Keratinocyte (primary cell): ENCODE results near the gene DENND1C.

Experiments used
- EZH2 ChIP-seq: IDR thresholded peaks from one replicate; pipeline ENCODE4 v1.6.1; 2012; ENCODE audit warnings: inconsistent platforms, mild to moderate bottlenecking, low read length, moderate library complexity
- TF ChIP-seq, protein P1 (sequence below), 3 experiments: IDR thresholded peaks in 1 of 3; conservative IDR thresholded peaks in 1 of 3; optimal IDR thresholded peaks in 1 of 3; 2 replicates in 2 of 3; 3 replicates in 1 of 3; pipeline versions ENCODE3 to v1.5.1; 2011; ENCODE audit warnings: low read length in 3 of 3, mild to moderate bottlenecking in 3 of 3, moderate library complexity in 2 of 3, control low read depth in 1 of 3, inconsistent platforms in 1 of 3; ENCODE audit not compliant: insufficient read depth in 2 of 3; ENCODE audit errors: extremely low read depth in 1 of 3

DNA sequence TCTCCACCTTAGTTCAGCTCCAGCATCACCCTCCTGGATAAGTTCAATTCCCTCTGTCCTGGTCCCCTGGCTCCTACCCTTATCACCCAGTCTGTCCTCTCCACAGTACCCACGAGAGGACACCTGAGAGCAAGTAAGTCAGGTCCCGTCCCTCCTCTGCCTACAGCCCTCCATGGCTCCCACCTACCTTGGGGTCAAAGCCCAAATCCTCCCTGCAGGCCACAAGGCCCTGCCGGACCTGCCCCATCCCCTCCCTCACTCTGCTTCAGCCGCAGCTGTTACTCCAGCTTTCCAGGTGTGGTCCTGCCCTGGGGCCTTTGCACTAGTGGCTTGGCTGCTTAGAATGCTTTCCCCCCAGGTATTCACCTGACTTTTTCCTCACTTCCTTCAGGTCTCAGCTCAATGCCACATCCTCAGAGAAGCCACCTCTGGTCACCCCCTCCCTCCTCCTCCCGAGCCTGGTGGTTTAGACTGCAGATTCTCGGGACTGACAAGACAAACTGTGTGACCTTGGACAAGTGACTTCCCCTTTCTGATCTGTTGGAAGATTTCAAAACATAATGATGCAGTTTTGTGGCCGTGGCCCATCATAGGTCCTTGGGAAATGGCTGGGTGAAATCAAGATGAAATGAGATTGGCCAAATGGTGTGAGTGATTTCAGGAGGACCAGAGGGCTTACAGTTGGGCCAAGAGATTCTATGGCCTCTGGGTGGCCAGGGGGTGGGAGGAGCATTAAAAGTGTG is 16.9 kb upstream of the DENND1C start:
- TF ChIP-seq EZH2, result no peak
- TF ChIP-seq, protein P1, sequence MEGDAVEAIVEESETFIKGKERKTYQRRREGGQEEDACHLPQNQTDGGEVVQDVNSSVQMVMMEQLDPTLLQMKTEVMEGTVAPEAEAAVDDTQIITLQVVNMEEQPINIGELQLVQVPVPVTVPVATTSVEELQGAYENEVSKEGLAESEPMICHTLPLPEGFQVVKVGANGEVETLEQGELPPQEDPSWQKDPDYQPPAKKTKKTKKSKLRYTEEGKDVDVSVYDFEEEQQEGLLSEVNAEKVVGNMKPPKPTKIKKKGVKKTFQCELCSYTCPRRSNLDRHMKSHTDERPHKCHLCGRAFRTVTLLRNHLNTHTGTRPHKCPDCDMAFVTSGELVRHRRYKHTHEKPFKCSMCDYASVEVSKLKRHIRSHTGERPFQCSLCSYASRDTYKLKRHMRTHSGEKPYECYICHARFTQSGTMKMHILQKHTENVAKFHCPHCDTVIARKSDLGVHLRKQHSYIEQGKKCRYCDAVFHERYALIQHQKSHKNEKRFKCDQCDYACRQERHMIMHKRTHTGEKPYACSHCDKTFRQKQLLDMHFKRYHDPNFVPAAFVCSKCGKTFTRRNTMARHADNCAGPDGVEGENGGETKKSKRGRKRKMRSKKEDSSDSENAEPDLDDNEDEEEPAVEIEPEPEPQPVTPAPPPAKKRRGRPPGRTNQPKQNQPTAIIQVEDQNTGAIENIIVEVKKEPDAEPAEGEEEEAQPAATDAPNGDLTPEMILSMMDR (optimal IDR thresholded peaks at IDR 0.05 in 1 of 3, IDR thresholded peaks at IDR 0.05 in 1 of 3, conservative IDR thresholded peaks at IDR 0.05 in 1 of 3; ENCODE audit: extremely low read depth in 1 of 3, insufficient read depth in 2 of 3, low read length in 3 of 3), result no peak
